ENCODE data around the gene JPH4. TPM values are rescaled to one million over a fixed set of nuclear protein-coding genes. Genes with fewer than 3 reads are reported as not detected.
A peak's percentile ranks its signal among the peaks of the same experiment; 100 is the strongest.

Gene JPH4
- total and polyA plus RNA-seq, 12 donors = 0.42 to 35.8 (median 4.7) TPM

GRCh38 chr14:23540141-23540469 lies 38.5 kb downstream of the JPH4 start:
- no peaks in the 10 kb centered on the region for H3K27me3 ChIP-seq
- H3K9me3 ChIP-seq (replicated peaks in 1 of 3) = no peaks in the 10 kb centered on the region
- no peak overlapping the region for H3K27ac ChIP-seq
- TF ChIP-seq POLR2A (IDR thresholded peaks at IDR 0.05) = no peak
- TF ChIP-seq, protein P1, sequence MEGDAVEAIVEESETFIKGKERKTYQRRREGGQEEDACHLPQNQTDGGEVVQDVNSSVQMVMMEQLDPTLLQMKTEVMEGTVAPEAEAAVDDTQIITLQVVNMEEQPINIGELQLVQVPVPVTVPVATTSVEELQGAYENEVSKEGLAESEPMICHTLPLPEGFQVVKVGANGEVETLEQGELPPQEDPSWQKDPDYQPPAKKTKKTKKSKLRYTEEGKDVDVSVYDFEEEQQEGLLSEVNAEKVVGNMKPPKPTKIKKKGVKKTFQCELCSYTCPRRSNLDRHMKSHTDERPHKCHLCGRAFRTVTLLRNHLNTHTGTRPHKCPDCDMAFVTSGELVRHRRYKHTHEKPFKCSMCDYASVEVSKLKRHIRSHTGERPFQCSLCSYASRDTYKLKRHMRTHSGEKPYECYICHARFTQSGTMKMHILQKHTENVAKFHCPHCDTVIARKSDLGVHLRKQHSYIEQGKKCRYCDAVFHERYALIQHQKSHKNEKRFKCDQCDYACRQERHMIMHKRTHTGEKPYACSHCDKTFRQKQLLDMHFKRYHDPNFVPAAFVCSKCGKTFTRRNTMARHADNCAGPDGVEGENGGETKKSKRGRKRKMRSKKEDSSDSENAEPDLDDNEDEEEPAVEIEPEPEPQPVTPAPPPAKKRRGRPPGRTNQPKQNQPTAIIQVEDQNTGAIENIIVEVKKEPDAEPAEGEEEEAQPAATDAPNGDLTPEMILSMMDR (IDR thresholded peaks at IDR 0.05) = no peak
- H3K36me3 ChIP-seq (replicated peaks in 1 of 2) = no peaks in the 10 kb centered on the region
- no peak for DNase-seq
- intact Hi-C loops (cut with DNase I) = no loop called here
- no peak overlapping the region for H3K4me3 ChIP-seq
- WGBS, 4 donors = 77 to 81% (median 80%) methylated on average over 4 of the region's 4 CpGs
- H3K4me1 ChIP-seq (replicated peaks in 1 of 2) = peaks cover 0 to 9% of the 10 kb centered on the region in 2 donors

- H3K4me3 ChIP-seq = no peak overlapping the region
- peak overlapping the region in 1 of 5 donors; percentile 30 for H3K27ac ChIP-seq
- H3K36me3 ChIP-seq (replicated peaks in 1 of 2) = no peaks in the 10 kb centered on the region
- no peaks in the 10 kb centered on the region for H3K27me3 ChIP-seq
- no peaks in the 10 kb centered on the region for H3K9me3 ChIP-seq (replicated peaks in 1 of 3)
- H3K4me1 ChIP-seq (replicated peaks in 1 of 2) = peaks cover 0 to 9% of the 10 kb centered on the region in 2 donors
- DNase-seq = peak in 1 of 7 donors; percentile 31
- 38 to 40% (median 39%) methylated on average over 10 of the region's 10 CpGs for WGBS, 4 donors
- intact Hi-C loops (cut with DNase I) = loop anchor here in 1 of 2 donors (5.0 kb wide), 1 partner anchor 62 kb away; no protein-coding TSS in a partner anchor
- no peak for TF ChIP-seq POLR2A (IDR thresholded peaks at IDR 0.05)
- TF ChIP-seq, protein P1 (IDR thresholded peaks at IDR 0.05) = peak; percentile 53 to 76 (median 71)
Observed at GRCh38 chr14:23539248-23540140, 39.1 kb downstream of the JPH4 start.

GRCh38 chr14:23538785-23539184 lies 39.8 kb downstream of the JPH4 start:
- H3K4me3 ChIP-seq = no peak overlapping the region
- intact Hi-C loops (cut with DNase I) = loop anchor here in 1 of 2 donors (5.0 kb wide), 1 partner anchor 61 kb away; no protein-coding TSS in a partner anchor
- H3K4me1 ChIP-seq (replicated peaks in 1 of 2) = peaks cover 0 to 9% of the 10 kb centered on the region in 2 donors
- peak in 3 of 7 donors; percentile 15 to 73 (median 39) for DNase-seq
- TF ChIP-seq POLR2A (IDR thresholded peaks at IDR 0.05) = no peak
- TF ChIP-seq, protein P1 (IDR thresholded peaks at IDR 0.05) = no peak
- H3K36me3 ChIP-seq (replicated peaks in 1 of 2) = no peaks in the 10 kb centered on the region
- H3K27me3 ChIP-seq = no peaks in the 10 kb centered on the region
- H3K9me3 ChIP-seq (replicated peaks in 1 of 3) = no peaks in the 10 kb centered on the region
- peak overlapping the region in 1 of 5 donors; percentile 30 for H3K27ac ChIP-seq
- WGBS, 4 donors = 46 to 60% (median 53%) methylated on average over 7 of the region's 7 CpGs

DNA sequence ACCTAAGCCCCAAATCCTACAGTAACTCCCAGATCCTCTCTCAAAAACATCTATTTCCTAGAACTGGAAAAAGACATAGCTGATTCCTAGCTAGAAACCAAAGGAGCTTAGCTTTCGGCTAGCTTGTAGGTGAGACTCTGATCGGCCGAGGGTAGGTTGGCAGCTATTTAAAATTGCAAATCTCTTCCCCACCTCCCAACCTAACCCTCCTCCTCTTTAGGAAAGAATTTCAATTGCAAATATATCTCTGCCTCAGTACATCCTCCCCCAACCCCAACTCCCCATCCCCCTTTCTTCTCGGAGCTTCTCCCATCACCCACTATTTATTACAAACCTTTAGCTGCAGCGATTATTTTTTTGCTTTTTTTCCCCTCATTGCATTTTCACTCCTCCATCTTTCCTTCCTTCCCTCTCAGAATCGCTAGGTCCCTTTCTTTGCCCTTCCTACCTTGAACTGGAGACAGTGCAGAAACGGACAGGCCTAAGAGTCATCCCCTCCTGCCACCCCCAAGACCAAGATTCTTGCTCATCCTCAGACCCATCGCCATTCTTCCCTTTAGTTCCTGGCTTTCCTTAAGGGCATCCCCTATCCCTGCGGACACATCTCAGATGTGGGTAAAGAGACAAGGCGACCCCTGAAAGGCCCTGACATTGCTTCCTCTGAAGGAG lies 40.4 kb downstream of the JPH4 start:
- 70 to 75% (median 71%) methylated on average over 10 of the region's 10 CpGs for WGBS, 4 donors
- Histone ChIP-seq H3K36me3 (replicated peaks in 1 of 2) (no peaks in the 10 kb centered on the region), H3K27me3 (no peaks in the 10 kb centered on the region), H3K27ac (no peak overlapping the region), H3K4me3 (no peak overlapping the region), H3K9me3 (replicated peaks in 1 of 3) (no peaks in the 10 kb centered on the region), H3K4me1 (replicated peaks in 1 of 2) (peaks cover 0 to 9% of the 10 kb centered on the region in 2 donors)
- intact Hi-C loops (cut with DNase I) = loop anchor here in 1 of 2 donors (5.0 kb wide), 1 partner anchor 61 kb away; no protein-coding TSS in a partner anchor
- TF ChIP-seq, protein P1 (IDR thresholded peaks at IDR 0.05) = no peak
- no peak for TF ChIP-seq POLR2A (IDR thresholded peaks at IDR 0.05)
- DNase-seq = no peak
